ENCODE data around the gene ACOT9. TPM values are rescaled to one million over a fixed set of nuclear protein-coding genes. Genes with fewer than 3 reads are reported as not detected.

The ACOT9 gene
- total and polyA plus RNA-seq, 10 of the 15 experiments (the other 5 are each of a cell fraction or from before 2014, with no cell fraction given) = 17.4 to 42.5 (median 23.3) TPM

DNA sequence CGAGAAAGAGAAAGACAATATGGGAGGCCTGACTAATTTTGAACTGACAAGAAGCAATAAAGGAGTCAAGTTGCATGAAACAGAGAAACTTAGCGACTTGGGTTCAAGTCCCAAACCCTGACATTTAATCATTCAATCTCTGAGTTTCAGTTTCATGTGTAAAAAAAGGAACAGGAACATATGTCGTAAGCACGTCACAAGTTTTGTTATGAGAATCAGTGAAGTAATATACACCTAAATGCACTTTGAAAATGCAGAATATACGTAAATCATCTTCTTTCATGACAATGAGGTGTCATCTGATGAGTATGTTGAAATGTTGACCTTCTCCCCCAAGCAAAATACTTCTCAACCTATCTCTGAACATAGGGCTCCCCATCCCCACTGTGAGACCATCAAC, 10.4 kb downstream of the ACOT9 start (continued):
- TF ChIP-seq, protein P1, sequence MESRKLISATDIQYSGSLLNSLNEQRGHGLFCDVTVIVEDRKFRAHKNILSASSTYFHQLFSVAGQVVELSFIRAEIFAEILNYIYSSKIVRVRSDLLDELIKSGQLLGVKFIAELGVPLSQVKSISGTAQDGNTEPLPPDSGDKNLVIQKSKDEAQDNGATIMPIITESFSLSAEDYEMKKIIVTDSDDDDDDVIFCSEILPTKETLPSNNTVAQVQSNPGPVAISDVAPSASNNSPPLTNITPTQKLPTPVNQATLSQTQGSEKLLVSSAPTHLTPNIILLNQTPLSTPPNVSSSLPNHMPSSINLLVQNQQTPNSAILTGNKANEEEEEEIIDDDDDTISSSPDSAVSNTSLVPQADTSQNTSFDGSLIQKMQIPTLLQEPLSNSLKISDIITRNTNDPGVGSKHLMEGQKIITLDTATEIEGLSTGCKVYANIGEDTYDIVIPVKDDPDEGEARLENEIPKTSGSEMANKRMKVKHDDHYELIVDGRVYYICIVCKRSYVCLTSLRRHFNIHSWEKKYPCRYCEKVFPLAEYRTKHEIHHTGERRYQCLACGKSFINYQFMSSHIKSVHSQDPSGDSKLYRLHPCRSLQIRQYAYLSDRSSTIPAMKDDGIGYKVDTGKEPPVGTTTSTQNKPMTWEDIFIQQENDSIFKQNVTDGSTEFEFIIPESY (IDR thresholded peaks at IDR 0.05) = no peak
- TF ChIP-seq SREBF2 (IDR thresholded peaks at IDR 0.05; ENCODE audit: low read length) (no peak), PML (IDR thresholded peaks at IDR 0.05; ENCODE audit: low read length) (0 out of 2 replicates have a peak, but pooled peaks have one; percentile 56), KLF5 (IDR thresholded peaks at IDR 0.05; ENCODE audit: partially characterized antibody) (peak; percentile 79), CHD2 (IDR thresholded peaks at IDR 0.05; ENCODE audit: borderline replicate concordance, low read depth, low read length) (peak; percentile 70; the same call in 1 of the 2 replicates), MEF2B (IDR thresholded peaks at IDR 0.05; ENCODE audit: partially characterized antibody, poor library complexity, severe bottlenecking) (peak; percentile 86), RELA (IDR thresholded peaks at IDR 0.05; ENCODE audit: borderline replicate concordance, partially characterized antibody) (no peak), JUNB (IDR thresholded peaks at IDR 0.05) (peak; percentile 91)
- TF ChIP-seq, protein P2, sequence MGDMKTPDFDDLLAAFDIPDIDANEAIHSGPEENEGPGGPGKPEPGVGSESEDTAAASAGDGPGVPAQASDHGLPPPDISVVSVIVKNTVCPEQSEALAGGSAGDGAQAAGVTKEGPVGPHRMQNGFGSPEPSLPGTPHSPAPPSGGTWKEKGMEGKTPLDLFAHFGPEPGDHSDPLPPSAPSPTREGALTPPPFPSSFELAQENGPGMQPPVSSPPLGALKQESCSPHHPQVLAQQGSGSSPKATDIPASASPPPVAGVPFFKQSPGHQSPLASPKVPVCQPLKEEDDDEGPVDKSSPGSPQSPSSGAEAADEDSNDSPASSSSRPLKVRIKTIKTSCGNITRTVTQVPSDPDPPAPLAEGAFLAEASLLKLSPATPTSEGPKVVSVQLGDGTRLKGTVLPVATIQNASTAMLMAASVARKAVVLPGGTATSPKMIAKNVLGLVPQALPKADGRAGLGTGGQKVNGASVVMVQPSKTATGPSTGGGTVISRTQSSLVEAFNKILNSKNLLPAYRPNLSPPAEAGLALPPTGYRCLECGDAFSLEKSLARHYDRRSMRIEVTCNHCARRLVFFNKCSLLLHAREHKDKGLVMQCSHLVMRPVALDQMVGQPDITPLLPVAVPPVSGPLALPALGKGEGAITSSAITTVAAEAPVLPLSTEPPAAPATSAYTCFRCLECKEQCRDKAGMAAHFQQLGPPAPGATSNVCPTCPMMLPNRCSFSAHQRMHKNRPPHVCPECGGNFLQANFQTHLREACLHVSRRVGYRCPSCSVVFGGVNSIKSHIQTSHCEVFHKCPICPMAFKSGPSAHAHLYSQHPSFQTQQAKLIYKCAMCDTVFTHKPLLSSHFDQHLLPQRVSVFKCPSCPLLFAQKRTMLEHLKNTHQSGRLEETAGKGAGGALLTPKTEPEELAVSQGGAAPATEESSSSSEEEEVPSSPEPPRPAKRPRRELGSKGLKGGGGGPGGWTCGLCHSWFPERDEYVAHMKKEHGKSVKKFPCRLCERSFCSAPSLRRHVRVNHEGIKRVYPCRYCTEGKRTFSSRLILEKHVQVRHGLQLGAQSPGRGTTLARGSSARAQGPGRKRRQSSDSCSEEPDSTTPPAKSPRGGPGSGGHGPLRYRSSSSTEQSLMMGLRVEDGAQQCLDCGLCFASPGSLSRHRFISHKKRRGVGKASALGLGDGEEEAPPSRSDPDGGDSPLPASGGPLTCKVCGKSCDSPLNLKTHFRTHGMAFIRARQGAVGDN (IDR thresholded peaks at IDR 0.05) = no peak
- TF ChIP-seq, protein P3, sequence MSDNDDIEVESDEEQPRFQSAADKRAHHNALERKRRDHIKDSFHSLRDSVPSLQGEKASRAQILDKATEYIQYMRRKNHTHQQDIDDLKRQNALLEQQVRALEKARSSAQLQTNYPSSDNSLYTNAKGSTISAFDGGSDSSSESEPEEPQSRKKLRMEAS (IDR thresholded peaks at IDR 0.05; ENCODE audit: low read depth, low read length) = no peak
- TF ChIP-seq, protein P4, sequence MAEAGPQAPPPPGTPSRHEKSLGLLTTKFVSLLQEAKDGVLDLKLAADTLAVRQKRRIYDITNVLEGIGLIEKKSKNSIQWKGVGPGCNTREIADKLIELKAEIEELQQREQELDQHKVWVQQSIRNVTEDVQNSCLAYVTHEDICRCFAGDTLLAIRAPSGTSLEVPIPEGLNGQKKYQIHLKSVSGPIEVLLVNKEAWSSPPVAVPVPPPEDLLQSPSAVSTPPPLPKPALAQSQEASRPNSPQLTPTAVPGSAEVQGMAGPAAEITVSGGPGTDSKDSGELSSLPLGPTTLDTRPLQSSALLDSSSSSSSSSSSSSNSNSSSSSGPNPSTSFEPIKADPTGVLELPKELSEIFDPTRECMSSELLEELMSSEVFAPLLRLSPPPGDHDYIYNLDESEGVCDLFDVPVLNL (IDR thresholded peaks at IDR 0.05; ENCODE audit: low read depth, low read length) = no peak
- TF ChIP-seq, protein P5, sequence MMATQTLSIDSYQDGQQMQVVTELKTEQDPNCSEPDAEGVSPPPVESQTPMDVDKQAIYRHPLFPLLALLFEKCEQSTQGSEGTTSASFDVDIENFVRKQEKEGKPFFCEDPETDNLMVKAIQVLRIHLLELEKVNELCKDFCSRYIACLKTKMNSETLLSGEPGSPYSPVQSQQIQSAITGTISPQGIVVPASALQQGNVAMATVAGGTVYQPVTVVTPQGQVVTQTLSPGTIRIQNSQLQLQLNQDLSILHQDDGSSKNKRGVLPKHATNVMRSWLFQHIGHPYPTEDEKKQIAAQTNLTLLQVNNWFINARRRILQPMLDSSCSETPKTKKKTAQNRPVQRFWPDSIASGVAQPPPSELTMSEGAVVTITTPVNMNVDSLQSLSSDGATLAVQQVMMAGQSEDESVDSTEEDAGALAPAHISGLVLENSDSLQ (IDR thresholded peaks at IDR 0.05) = peak; percentile 79
- TF ChIP-seq, protein P6, sequence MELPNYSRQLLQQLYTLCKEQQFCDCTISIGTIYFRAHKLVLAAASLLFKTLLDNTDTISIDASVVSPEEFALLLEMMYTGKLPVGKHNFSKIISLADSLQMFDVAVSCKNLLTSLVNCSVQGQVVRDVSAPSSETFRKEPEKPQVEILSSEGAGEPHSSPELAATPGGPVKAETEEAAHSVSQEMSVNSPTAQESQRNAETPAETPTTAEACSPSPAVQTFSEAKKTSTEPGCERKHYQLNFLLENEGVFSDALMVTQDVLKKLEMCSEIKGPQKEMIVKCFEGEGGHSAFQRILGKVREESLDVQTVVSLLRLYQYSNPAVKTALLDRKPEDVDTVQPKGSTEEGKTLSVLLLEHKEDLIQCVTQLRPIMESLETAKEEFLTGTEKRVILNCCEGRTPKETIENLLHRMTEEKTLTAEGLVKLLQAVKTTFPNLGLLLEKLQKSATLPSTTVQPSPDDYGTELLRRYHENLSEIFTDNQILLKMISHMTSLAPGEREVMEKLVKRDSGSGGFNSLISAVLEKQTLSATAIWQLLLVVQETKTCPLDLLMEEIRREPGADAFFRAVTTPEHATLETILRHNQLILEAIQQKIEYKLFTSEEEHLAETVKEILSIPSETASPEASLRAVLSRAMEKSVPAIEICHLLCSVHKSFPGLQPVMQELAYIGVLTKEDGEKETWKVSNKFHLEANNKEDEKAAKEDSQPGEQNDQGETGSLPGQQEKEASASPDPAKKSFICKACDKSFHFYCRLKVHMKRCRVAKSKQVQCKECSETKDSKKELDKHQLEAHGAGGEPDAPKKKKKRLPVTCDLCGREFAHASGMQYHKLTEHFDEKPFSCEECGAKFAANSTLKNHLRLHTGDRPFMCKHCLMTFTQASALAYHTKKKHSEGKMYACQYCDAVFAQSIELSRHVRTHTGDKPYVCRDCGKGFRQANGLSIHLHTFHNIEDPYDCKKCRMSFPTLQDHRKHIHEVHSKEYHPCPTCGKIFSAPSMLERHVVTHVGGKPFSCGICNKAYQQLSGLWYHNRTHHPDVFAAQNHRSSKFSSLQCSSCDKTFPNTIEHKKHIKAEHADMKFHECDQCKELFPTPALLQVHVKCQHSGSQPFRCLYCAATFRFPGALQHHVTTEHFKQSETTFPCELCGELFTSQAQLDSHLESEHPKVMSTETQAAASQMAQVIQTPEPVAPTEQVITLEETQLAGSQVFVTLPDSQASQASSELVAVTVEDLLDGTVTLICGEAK (IDR thresholded peaks at IDR 0.05; ENCODE audit: borderline replicate concordance) = no peak

Data from GM12878 (cell line).